IMR-90 (cell line): ENCODE measurements around the gene STAT5B. TPM values are rescaled to one million over a fixed set of nuclear protein-coding genes. Genes with fewer than 3 reads are reported as not detected.

Experiments used
- ATAC-seq: fragments of 200-7000 bp; cut with Tn5 transposase; 2 replicates; pipeline ENCODE4 v1.9.1; 2020; ENCODE audit warnings: low read depth, mild to moderate bottlenecking, moderate library complexity
- BruUV-seq: library from RNA; stranded (reverse); fragments of 400-500 nt; replicated peaks from 2 replicates; lab custom pipeline; 2021; lab: Mats Ljungman, UMichigan
- CTCF ChIA-PET: fragments of 300-600 bp; formaldehyde crosslinking; extraction: SDS; loops from one replicate; lab custom pipeline; 2021; ENCODE audit warnings: antibody characterized with exemption; lab: Yijun Ruan, JAX
- POLR2A ChIA-PET: fragments of 300-600 bp; sonication (Branson Sonifier 250); formaldehyde crosslinking; loops from one replicate; lab custom pipeline; 2022; ENCODE audit warnings: antibody characterized with exemption; ENCODE audit not compliant: unreplicated experiment; lab: Charles Lee
- DNase-seq: peaks from one replicate; pipeline ENCODE4 v3.0.0; 2013
- H2AFZ ChIP-seq: replicated peaks from 2 replicates; pipeline ENCODE3; 2013; ENCODE audit warnings: low read length, mild to moderate bottlenecking; ENCODE audit not compliant: poor library complexity
- H2AK5ac ChIP-seq: 2 replicates; pipeline ENCODE4 v1.6.1; 2013; ENCODE audit warnings: low read depth, low read length, inconsistent platforms
- H2AK9ac ChIP-seq: replicated peaks from 2 replicates; pipeline ENCODE3; 2013; ENCODE audit warnings: mild to moderate bottlenecking, low read depth, low read length, moderate library complexity; ENCODE audit not compliant: poor library complexity
- H2BK120ac ChIP-seq: 2 replicates; pipeline ENCODE4 v1.6.1; 2013; ENCODE audit warnings: low read depth, low read length, inconsistent platforms
- H2BK15ac ChIP-seq: 3 replicates; pipeline ENCODE4 v1.6.1; 2013; ENCODE audit warnings: low read depth, low read length, inconsistent platforms
- H2BK20ac ChIP-seq: 2 replicates; pipeline ENCODE4 v1.6.1; 2013; ENCODE audit warnings: low read depth, mild to moderate bottlenecking, inconsistent platforms, low read length, moderate library complexity
- H2BK5ac ChIP-seq: 2 replicates; pipeline ENCODE4 v1.6.1; 2013; ENCODE audit warnings: mild to moderate bottlenecking, low read depth, low read length, inconsistent platforms; ENCODE audit not compliant: poor library complexity, severe bottlenecking
- H3K14ac ChIP-seq: replicated peaks from 2 replicates; pipeline ENCODE4 v1.6.1; 2013; ENCODE audit warnings: low read depth, low read length, inconsistent platforms
- H3K18ac ChIP-seq: 2 replicates; pipeline ENCODE4 v1.6.1; 2013; ENCODE audit warnings: low read depth, low read length, control low read depth
- H3K23ac ChIP-seq: 2 replicates; pipeline ENCODE4 v1.6.1; 2013; ENCODE audit warnings: low read depth, low read length, inconsistent platforms
- H3K27ac ChIP-seq: 2 replicates; pipeline ENCODE4 v1.5.1; 2013; ENCODE audit warnings: mild to moderate bottlenecking, control low read depth, low read length; ENCODE audit not compliant: insufficient read depth
- H3K27me3 ChIP-seq: 2 replicates; pipeline ENCODE4 v1.6.1; 2013; ENCODE audit warnings: low read length; ENCODE audit not compliant: control insufficient read depth, insufficient read depth
- H3K36me3 ChIP-seq: 2 replicates; pipeline ENCODE4 v1.6.1; 2013; ENCODE audit warnings: low read length, mixed read lengths; ENCODE audit not compliant: control insufficient read depth, insufficient read depth
- H3K4ac ChIP-seq: 2 replicates; pipeline ENCODE4 v1.6.1; 2013; ENCODE audit warnings: low read depth, low read length, inconsistent platforms
- H3K4me1 ChIP-seq: 2 replicates; pipeline ENCODE4 v1.6.1; 2013; ENCODE audit warnings: low read length, mixed read lengths; ENCODE audit not compliant: control insufficient read depth, insufficient read depth
- H3K4me2 ChIP-seq: 2 replicates; pipeline ENCODE4 v1.6.1; 2013; ENCODE audit warnings: low read depth, mild to moderate bottlenecking, control low read depth, low read length, moderate library complexity
- H3K4me3 ChIP-seq: 2 replicates; pipeline ENCODE4 v1.5.1; 2013; ENCODE audit warnings: low read depth, mild to moderate bottlenecking, control low read depth, low read length, moderate library complexity; ENCODE audit not compliant: insufficient read depth
- H3K56ac ChIP-seq: 2 replicates; pipeline ENCODE4 v1.6.1; 2013; ENCODE audit warnings: low read length, inconsistent platforms; ENCODE audit not compliant: insufficient read depth; ENCODE audit errors: extremely low read depth
- H3K79me1 ChIP-seq, 2 experiments: 2 replicates each; pipeline ENCODE4 v1.6.1; 2013; ENCODE audit warnings: low read length in 2 of 2, inconsistent platforms in 1 of 2, low read depth in 1 of 2
- H3K9ac ChIP-seq: 2 replicates; pipeline ENCODE4 v1.6.1; 2013; ENCODE audit warnings: low read depth, low read length, control low read depth
- H3K9me1 ChIP-seq: 2 replicates; pipeline ENCODE4 v1.6.1; 2013; ENCODE audit warnings: low read length, inconsistent platforms; ENCODE audit not compliant: insufficient read depth
- H3K9me3 ChIP-seq: 2 replicates; pipeline ENCODE4 v1.6.1; 2013; ENCODE audit warnings: low read length; ENCODE audit not compliant: control insufficient read depth, insufficient read depth
- H4K20me1 ChIP-seq: 2 replicates; pipeline ENCODE4 v1.6.1; 2013; ENCODE audit warnings: low read length, inconsistent platforms; ENCODE audit not compliant: insufficient read depth
- H4K5ac ChIP-seq: 2 replicates; pipeline ENCODE4 v1.6.1; 2013; ENCODE audit warnings: mild to moderate bottlenecking, low read depth, low read length, control low read depth
- H4K8ac ChIP-seq, 2 experiments: 2 replicates each; pipeline ENCODE4 v1.6.1; 2013; ENCODE audit warnings: low read depth in 2 of 2, low read length in 2 of 2, control low read depth in 1 of 2, inconsistent platforms in 1 of 2
- H4K91ac ChIP-seq: 2 replicates; pipeline ENCODE4 v1.6.1; 2013; ENCODE audit warnings: low read depth, low read length, inconsistent platforms; ENCODE audit not compliant: insufficient read depth
- BHLHE40 ChIP-seq: fragments of 150-350 bp; IDR thresholded peaks from 2 replicates; pipeline ENCODE4 v1.6.1; 2016; ENCODE audit warnings: mild to moderate bottlenecking, low read depth, low read length
- CEBPB ChIP-seq: IDR thresholded peaks from 2 replicates; pipeline ENCODE4 v1.6.1; 2012; ENCODE audit warnings: low read depth, low read length, improper control_type of control experiment
- CHD1 ChIP-seq: IDR thresholded peaks from 2 replicates; pipeline ENCODE4 v1.6.1; 2012; ENCODE audit warnings: low read depth, low read length, improper control_type of control experiment
- FOS ChIP-seq: fragments of 150-350 bp; IDR thresholded peaks from 2 replicates; pipeline ENCODE4 v1.6.1; 2016; ENCODE audit warnings: low read depth, low read length
- MAFK ChIP-seq: IDR thresholded peaks from 2 replicates; pipeline ENCODE4 v1.6.1; 2012; ENCODE audit warnings: low read depth, low read length, improper control_type of control experiment
- MAZ ChIP-seq: IDR thresholded peaks from 2 replicates; pipeline ENCODE4 v1.6.1; 2012; ENCODE audit warnings: low read depth, mild to moderate bottlenecking, low read length, improper control_type of control experiment, moderate library complexity, borderline replicate concordance
- MXI1 ChIP-seq: IDR thresholded peaks from 2 replicates; pipeline ENCODE4 v1.6.1; 2012; ENCODE audit warnings: low read depth, mild to moderate bottlenecking, low read length, moderate library complexity, borderline replicate concordance
- NFE2L2 ChIP-seq: fragments of 150-350 bp; IDR thresholded peaks from 2 replicates; pipeline ENCODE4 v1.6.1; 2016; ENCODE audit warnings: low read depth, mild to moderate bottlenecking, low read length
- POLR2A ChIP-seq: IDR thresholded peaks from 2 replicates; pipeline ENCODE4 v1.6.1; 2012; ENCODE audit warnings: mild to moderate bottlenecking, low read depth, low read length
- RAD21 ChIP-seq: IDR thresholded peaks from 2 replicates; pipeline ENCODE4 v1.6.1; 2012; ENCODE audit warnings: low read length, improper control_type of control experiment
- RCOR1 ChIP-seq: IDR thresholded peaks from 2 replicates; pipeline ENCODE4 v1.6.1; 2012; ENCODE audit warnings: mild to moderate bottlenecking, low read length, improper control_type of control experiment; ENCODE audit not compliant: insufficient replicate concordance
- RFX5 ChIP-seq: IDR thresholded peaks from 2 replicates; pipeline ENCODE4 v1.8.0; 2012; ENCODE audit warnings: low read depth, mild to moderate bottlenecking, low read length, moderate library complexity
- SMC3 ChIP-seq: fragments of 150-350 bp; IDR thresholded peaks from 2 replicates; pipeline ENCODE4 v1.6.1; 2016; ENCODE audit warnings: low read depth, mild to moderate bottlenecking, antibody characterized with exemption, low read length, moderate library complexity
- WGBS, 2 experiments: methylation state at CpG; one replicate each; pipeline versions ENCODE4 v1.1.5 to v1.1.7; 2013; ENCODE audit warnings: missing lambda C conversion rate in 2 of 2; ENCODE audit not compliant: insufficient read length in 1 of 2; ENCODE audit errors: extremely low coverage in 2 of 2; 5-methylcytosine and 5-hydroxymethylcytosine counted together
- dilution Hi-C: fragments of 300-500 bp; cut with HindIII; formaldehyde crosslinking; loops from one replicate; pipeline ENCODE4 v1.14.3; 2018; ENCODE audit warnings: low sequenced_read_pairs; ENCODE audit not compliant: unreplicated experiment
- in situ Hi-C: fragments of 300-500 bp; cut with MboI; formaldehyde crosslinking; loops from 3 replicates; pipeline ENCODE4 v1.14.3; 2019; ENCODE audit warnings: low sequenced_read_pairs, inconsistent platforms, mixed read lengths
- intact Hi-C: fragments of 100-400 bp; cut with micrococcal nuclease; formaldehyde crosslinking; loops from 2 replicates; pipeline ENCODE4 v1.10.0; 2022
- polyA plus RNA-seq, 3 experiments: library from polyadenylated mRNA; depleted of rRNA; stranded (reverse); fragments of >200 nt; gene quantifications; 2 replicates each; pipeline ENCODE4 v1.2.3, GENCODE V29; 2012; ENCODE audit warnings: low replicate concordance in 1 of 3
- total RNA-seq: library from RNA; depleted of rRNA; stranded (reverse); fragments of >200 nt; gene quantifications from 2 replicates; pipeline ENCODE4 v1.2.3, GENCODE V29; 2012
- TF ChIP-seq, protein P1 (sequence below): fragments of 150-350 bp; IDR thresholded peaks from 2 replicates; pipeline ENCODE4 v1.6.1; 2017; ENCODE audit warnings: mild to moderate bottlenecking, antibody characterized with exemption, low read length, low read depth
- TF ChIP-seq, protein P2 (sequence below): fragments of 150-350 bp; IDR thresholded peaks from 2 replicates; pipeline ENCODE4 v1.6.1; 2016; ENCODE audit warnings: low read depth, mild to moderate bottlenecking, low read length, moderate library complexity, borderline replicate concordance
- TF ChIP-seq, protein P3 (sequence below): conservative IDR thresholded peaks from 2 replicates; pipeline ENCODE4 v1.5.1; 2012; ENCODE audit warnings: mild to moderate bottlenecking, low read depth, low read length, improper control_type of control experiment

Gene STAT5B
- total and polyA plus RNA-seq, 2 of the 4 experiments (the other 2 are of a cell fraction): 24.4 to 29.6 TPM

- Histone ChIP-seq H4K5ac (no peak overlapping the region), H3K23ac (no peak overlapping the region), H2AFZ (no peak overlapping the region), H2BK20ac (no peak overlapping the region), H3K9me3 (no peaks in the 10 kb centered on the region), H3K4ac (no peak overlapping the region), H3K4me3 (no peak overlapping the region), H4K8ac (no peak overlapping the region), H3K27me3 (peaks cover 14% of the 10 kb centered on the region), H2AK9ac (peak overlapping the region; percentile 39), H3K27ac (no peak overlapping the region), H3K9me1 (0 out of 2 replicates have a peak, but pooled peaks cover 3% of the 10 kb centered on the region), H4K91ac (no peak overlapping the region), H3K18ac (no peak overlapping the region), H2BK15ac (no peak overlapping the region), H4K20me1 (no peaks in the 10 kb centered on the region), H2BK5ac (no peak overlapping the region), H2AK5ac (no peak overlapping the region), H3K9ac (no peak overlapping the region), H3K36me3 (no peaks in the 10 kb centered on the region), H3K4me1 (peaks cover 9% of the 10 kb centered on the region), H3K4me2 (no peak overlapping the region), H3K14ac (no peak overlapping the region), H3K79me1 (no peaks in the 10 kb centered on the region), H2BK120ac (no peak overlapping the region), H3K56ac (no peak overlapping the region)
- WGBS, 2 experiments: no CpG with 5 or more reads among the region's 7 CpGs
- no peak for TF ChIP-seq MAFK
- TF ChIP-seq MAZ: no peak
- no peak for TF ChIP-seq RCOR1
- TF ChIP-seq, protein P1, sequence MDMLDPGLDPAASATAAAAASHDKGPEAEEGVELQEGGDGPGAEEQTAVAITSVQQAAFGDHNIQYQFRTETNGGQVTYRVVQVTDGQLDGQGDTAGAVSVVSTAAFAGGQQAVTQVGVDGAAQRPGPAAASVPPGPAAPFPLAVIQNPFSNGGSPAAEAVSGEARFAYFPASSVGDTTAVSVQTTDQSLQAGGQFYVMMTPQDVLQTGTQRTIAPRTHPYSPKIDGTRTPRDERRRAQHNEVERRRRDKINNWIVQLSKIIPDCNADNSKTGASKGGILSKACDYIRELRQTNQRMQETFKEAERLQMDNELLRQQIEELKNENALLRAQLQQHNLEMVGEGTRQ: no peak
- TF ChIP-seq, protein P2, sequence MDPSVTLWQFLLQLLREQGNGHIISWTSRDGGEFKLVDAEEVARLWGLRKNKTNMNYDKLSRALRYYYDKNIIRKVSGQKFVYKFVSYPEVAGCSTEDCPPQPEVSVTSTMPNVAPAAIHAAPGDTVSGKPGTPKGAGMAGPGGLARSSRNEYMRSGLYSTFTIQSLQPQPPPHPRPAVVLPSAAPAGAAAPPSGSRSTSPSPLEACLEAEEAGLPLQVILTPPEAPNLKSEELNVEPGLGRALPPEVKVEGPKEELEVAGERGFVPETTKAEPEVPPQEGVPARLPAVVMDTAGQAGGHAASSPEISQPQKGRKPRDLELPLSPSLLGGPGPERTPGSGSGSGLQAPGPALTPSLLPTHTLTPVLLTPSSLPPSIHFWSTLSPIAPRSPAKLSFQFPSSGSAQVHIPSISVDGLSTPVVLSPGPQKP: no peak
- TF ChIP-seq RAD21: no peak
- TF ChIP-seq SMC3: no peak
- TF ChIP-seq MXI1: no peak
- no peak for TF ChIP-seq BHLHE40
- no peak for TF ChIP-seq CEBPB
- no peak for TF ChIP-seq NFE2L2
- TF ChIP-seq CHD1: no peak
- no peak for TF ChIP-seq RFX5
- no peak for TF ChIP-seq POLR2A
- no peak for TF ChIP-seq FOS
- TF ChIP-seq, protein P3, sequence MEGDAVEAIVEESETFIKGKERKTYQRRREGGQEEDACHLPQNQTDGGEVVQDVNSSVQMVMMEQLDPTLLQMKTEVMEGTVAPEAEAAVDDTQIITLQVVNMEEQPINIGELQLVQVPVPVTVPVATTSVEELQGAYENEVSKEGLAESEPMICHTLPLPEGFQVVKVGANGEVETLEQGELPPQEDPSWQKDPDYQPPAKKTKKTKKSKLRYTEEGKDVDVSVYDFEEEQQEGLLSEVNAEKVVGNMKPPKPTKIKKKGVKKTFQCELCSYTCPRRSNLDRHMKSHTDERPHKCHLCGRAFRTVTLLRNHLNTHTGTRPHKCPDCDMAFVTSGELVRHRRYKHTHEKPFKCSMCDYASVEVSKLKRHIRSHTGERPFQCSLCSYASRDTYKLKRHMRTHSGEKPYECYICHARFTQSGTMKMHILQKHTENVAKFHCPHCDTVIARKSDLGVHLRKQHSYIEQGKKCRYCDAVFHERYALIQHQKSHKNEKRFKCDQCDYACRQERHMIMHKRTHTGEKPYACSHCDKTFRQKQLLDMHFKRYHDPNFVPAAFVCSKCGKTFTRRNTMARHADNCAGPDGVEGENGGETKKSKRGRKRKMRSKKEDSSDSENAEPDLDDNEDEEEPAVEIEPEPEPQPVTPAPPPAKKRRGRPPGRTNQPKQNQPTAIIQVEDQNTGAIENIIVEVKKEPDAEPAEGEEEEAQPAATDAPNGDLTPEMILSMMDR: no peak
- ChIA-PET POLR2A (no interaction called here), CTCF (no interaction called here)
- in situ Hi-C loops: no loop called here
- intact Hi-C loops: no loop called here
- no TSS peak for BruUV-seq
- no peak for ATAC-seq
- dilution Hi-C loops: no loop called here
- DNase-seq: no peak
Observed at GRCh38 chr17:42185621-42185930, 90.6 kb downstream of the STAT5B start.
